Keratinocyte (primary cell): ENCODE results near the gene KCNC4. TPM values are rescaled to one million over a fixed set of nuclear protein-coding genes. Genes with fewer than 3 reads are reported as not detected.

Experiments
- DNase-seq: peaks from one replicate; pipeline ENCODE4 v3.0.0-alpha.2; 2011; ENCODE audit warnings: low read depth, missing footprints, low spot score
- FAIRE-seq: peaks from 2 replicates; lab custom pipeline; 2011; peaks lifted over from hg19 to GRCh38; lab: Jason Lieb, UNC
- H2AFZ ChIP-seq: 2 replicates; pipeline ENCODE4 v1.6.0; 2012; ENCODE audit warnings: low read length, control low read depth, inconsistent platforms; ENCODE audit not compliant: control insufficient read depth
- H3K27ac ChIP-seq: 2 replicates; pipeline ENCODE4 v1.5.1; 2011; ENCODE audit warnings: low read length; ENCODE audit not compliant: control insufficient read depth, insufficient read depth
- H3K27me3 ChIP-seq: 3 replicates; pipeline ENCODE4 v1.6.0; 2011; ENCODE audit warnings: low read length; ENCODE audit not compliant: control insufficient read depth, insufficient read depth; ENCODE audit errors: extremely low read depth
- H3K36me3 ChIP-seq, 2 experiments: 2 replicates in 1 of 2; 3 replicates in 1 of 2; pipeline ENCODE4 v1.5.1; 2011; ENCODE audit warnings: low read length in 2 of 2, mild to moderate bottlenecking in 1 of 2; ENCODE audit not compliant: control insufficient read depth in 2 of 2, insufficient read depth in 2 of 2; ENCODE audit errors: extremely low read depth in 1 of 2
- H3K4me1 ChIP-seq: 3 replicates; pipeline ENCODE4 v1.5.1; 2011; ENCODE audit warnings: low read length; ENCODE audit not compliant: control insufficient read depth, insufficient read depth; ENCODE audit errors: extremely low read depth
- H3K4me2 ChIP-seq: 3 replicates; pipeline ENCODE4 v1.6.0; 2011; ENCODE audit warnings: low read depth, low read length; ENCODE audit not compliant: control insufficient read depth, insufficient read depth; ENCODE audit errors: extremely low read depth
- H3K4me3 ChIP-seq, 3 experiments: fragments of 200-600 bp in 1 of 3; sonication (generic) in 1 of 3; 2 replicates in 2 of 3; 3 replicates in 1 of 3; pipeline ENCODE4 v1.5.1; 2011 to 2016; ENCODE audit warnings: low read length in 3 of 3, mild to moderate bottlenecking in 3 of 3, control low read depth in 2 of 3, inconsistent platforms in 1 of 3, low read depth in 1 of 3, mixed read lengths in 1 of 3, mixed run types in 1 of 3, moderate library complexity in 1 of 3; ENCODE audit not compliant: control insufficient read depth in 2 of 3, insufficient read depth in 2 of 3; ENCODE audit errors: extremely low read depth in 1 of 3
- H3K79me2 ChIP-seq: 2 replicates; pipeline ENCODE4 v1.6.0; 2012; ENCODE audit warnings: low read length; ENCODE audit not compliant: control insufficient read depth, insufficient read depth
- H3K9ac ChIP-seq: 3 replicates; pipeline ENCODE4 v1.6.0; 2011; ENCODE audit warnings: low read length; ENCODE audit not compliant: control insufficient read depth, insufficient read depth; ENCODE audit errors: extremely low read depth
- H3K9me1 ChIP-seq: 3 replicates; pipeline ENCODE4 v1.6.0; 2011; ENCODE audit warnings: low read length; ENCODE audit not compliant: control insufficient read depth, insufficient read depth; ENCODE audit errors: extremely low read depth
- H3K9me3 ChIP-seq: 2 replicates; pipeline ENCODE4 v1.5.1; 2012; ENCODE audit warnings: low read depth, low read length; ENCODE audit not compliant: control insufficient read depth
- H4K20me1 ChIP-seq: 3 replicates; pipeline ENCODE4 v1.6.0; 2011; ENCODE audit warnings: low read length; ENCODE audit not compliant: control insufficient read depth, insufficient read depth; ENCODE audit errors: extremely low read depth
- EZH2 ChIP-seq: IDR thresholded peaks from one replicate; pipeline ENCODE4 v1.6.1; 2012; ENCODE audit warnings: inconsistent platforms, mild to moderate bottlenecking, low read length, moderate library complexity
- dilution Hi-C: fragments of 300-500 bp; cut with MboI; formaldehyde crosslinking; loops from one replicate; pipeline ENCODE4 v1.7.0; 2020; ENCODE audit warnings: low sequenced_read_pairs; ENCODE audit not compliant: extremely low pct_ligation_motif_present
- polyA plus RNA-seq, 5 experiments: library from polyadenylated mRNA; depleted of rRNA in 3 of 5; stranded (reverse) in 3 of 5; stranded (forward) in 1 of 5; unstranded in 1 of 5; fragments of >200 nt; gene quantifications; 1 replicate in 1 of 5; 2 replicates in 3 of 5; 3 replicates in 1 of 5; pipeline versions ENCODE4 v1.2.1 to v1.2.3, GENCODE V29; 2011 to 2012; ENCODE audit warnings: missing spikeins in 2 of 5, low read depth in 1 of 5, low replicate concordance in 1 of 5
- TF ChIP-seq, protein P1 (sequence below), 3 experiments: IDR thresholded peaks in 1 of 3; conservative IDR thresholded peaks in 1 of 3; optimal IDR thresholded peaks in 1 of 3; 2 replicates in 2 of 3; 3 replicates in 1 of 3; pipeline versions ENCODE3 to v1.5.1; 2011; ENCODE audit warnings: low read length in 3 of 3, mild to moderate bottlenecking in 3 of 3, moderate library complexity in 2 of 3, control low read depth in 1 of 3, inconsistent platforms in 1 of 3; ENCODE audit not compliant: insufficient read depth in 2 of 3; ENCODE audit errors: extremely low read depth in 1 of 3

KCNC4 gene
- polyA plus RNA-seq, 1 donor (not counting 4 experiments of a cell fraction or from before 2014, with no cell fraction given) = 1.3 TPM

DNA sequence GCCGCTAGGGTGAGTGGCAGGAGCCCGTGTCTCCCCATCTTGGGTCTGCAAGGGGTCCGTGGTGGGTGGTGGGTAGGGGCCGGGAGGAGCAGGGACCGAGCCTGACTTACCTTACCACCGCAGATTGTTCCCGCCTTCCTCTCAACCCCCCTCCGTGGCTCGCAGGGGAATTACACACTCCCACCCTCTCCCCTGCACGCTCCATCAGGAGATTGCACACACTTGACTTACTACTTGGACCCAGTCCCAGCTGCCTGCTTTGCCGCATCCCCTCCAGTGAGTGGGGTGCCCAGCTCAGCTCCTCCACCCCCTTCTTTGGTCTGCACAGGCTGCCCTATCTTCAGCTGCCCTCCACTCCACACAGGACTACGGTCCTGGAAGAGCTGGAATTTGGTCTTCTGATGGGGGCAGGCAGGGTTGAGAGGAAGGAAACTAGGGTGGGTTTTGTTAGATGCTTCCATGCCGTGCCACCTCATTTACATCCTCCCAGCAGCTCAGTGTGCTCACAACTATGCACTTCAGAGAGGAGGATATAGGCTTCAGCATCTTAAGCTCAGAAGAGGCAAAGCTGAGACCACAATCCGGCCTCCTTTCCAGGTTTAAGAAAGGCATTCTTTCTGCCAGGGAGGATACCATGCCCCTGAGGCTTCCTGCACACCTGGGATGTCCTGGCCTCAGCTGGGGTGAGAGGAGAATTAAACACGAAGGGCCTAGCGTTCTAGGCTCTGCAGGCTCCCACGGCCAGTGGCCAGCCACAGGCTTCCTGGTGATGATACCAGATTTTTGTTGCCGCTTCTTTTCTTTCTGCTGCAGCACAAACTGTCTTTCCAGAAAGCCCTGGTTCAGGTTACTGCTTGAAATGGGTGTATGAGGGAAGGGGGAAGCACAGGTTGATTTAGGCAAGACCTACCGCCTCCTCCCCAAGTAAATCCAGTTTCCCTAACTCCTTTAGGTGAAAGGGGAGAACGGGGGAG is 2.3 kb downstream of the KCNC4 start:
- Histone ChIP-seq H3K4me1 (peaks cover 10% of the 10 kb centered on the region), H3K4me3 (peak overlapping the region in 2 of 3 experiments; percentile 3 to 51), H3K9me1 (no peaks in the 10 kb centered on the region), H3K27ac (no peak overlapping the region), H3K4me2 (peak overlapping the region; percentile 12), H2AFZ (no peak overlapping the region), H3K27me3 (no peaks in the 10 kb centered on the region), H3K79me2 (no peaks in the 10 kb centered on the region), H3K9me3 (no peaks in the 10 kb centered on the region), H3K36me3 (no peaks in the 10 kb centered on the region), H3K9ac (no peak overlapping the region), H4K20me1 (no peaks in the 10 kb centered on the region)
- no peak for TF ChIP-seq EZH2
- TF ChIP-seq, protein P1, sequence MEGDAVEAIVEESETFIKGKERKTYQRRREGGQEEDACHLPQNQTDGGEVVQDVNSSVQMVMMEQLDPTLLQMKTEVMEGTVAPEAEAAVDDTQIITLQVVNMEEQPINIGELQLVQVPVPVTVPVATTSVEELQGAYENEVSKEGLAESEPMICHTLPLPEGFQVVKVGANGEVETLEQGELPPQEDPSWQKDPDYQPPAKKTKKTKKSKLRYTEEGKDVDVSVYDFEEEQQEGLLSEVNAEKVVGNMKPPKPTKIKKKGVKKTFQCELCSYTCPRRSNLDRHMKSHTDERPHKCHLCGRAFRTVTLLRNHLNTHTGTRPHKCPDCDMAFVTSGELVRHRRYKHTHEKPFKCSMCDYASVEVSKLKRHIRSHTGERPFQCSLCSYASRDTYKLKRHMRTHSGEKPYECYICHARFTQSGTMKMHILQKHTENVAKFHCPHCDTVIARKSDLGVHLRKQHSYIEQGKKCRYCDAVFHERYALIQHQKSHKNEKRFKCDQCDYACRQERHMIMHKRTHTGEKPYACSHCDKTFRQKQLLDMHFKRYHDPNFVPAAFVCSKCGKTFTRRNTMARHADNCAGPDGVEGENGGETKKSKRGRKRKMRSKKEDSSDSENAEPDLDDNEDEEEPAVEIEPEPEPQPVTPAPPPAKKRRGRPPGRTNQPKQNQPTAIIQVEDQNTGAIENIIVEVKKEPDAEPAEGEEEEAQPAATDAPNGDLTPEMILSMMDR (optimal IDR thresholded peaks at IDR 0.05 in 1 of 3, IDR thresholded peaks at IDR 0.05 in 1 of 3, conservative IDR thresholded peaks at IDR 0.05 in 1 of 3; ENCODE audit: extremely low read depth in 1 of 3, insufficient read depth in 2 of 3, low read length in 3 of 3) = no peak
- no peak for FAIRE-seq
- no peak for DNase-seq
- dilution Hi-C loops = no loop called here

DNA sequence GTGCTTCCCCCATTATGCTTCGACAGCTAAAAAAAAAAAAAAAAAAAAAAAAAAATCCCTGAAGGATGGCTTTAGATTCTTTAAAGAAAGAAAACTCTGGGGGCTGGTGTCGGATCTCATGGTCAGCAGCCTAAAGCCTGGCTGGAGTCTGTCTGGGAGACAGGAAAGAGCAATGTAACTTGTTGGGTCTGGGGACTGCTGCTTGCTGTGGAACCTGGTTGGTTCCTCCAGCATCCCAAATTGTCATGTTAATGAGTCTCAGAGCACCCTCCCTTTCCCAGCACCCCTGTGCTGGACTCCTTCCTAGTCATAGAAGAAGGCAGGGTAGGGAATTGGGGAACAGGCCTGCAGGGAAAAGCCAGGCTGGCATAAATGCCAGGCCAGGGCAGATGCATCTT is 3.0 kb downstream of the KCNC4 start:
- no peak overlapping the region for H3K27ac ChIP-seq
- no peak overlapping the region for H3K4me3 ChIP-seq
- no peaks in the 10 kb centered on the region for H3K9me1 ChIP-seq
- no peaks in the 10 kb centered on the region for H3K27me3 ChIP-seq
- TF ChIP-seq EZH2 = no peak
- TF ChIP-seq, protein P1 (optimal IDR thresholded peaks at IDR 0.05 in 1 of 3, IDR thresholded peaks at IDR 0.05 in 1 of 3, conservative IDR thresholded peaks at IDR 0.05 in 1 of 3; ENCODE audit: extremely low read depth in 1 of 3, insufficient read depth in 2 of 3, low read length in 3 of 3) = no peak
- peaks cover 10% of the 10 kb centered on the region for H3K4me1 ChIP-seq
- H3K4me2 ChIP-seq = no peak overlapping the region
- H3K9me3 ChIP-seq = no peaks in the 10 kb centered on the region
- FAIRE-seq (no peak), DNase-seq (no peak)
- no peak overlapping the region for H3K9ac ChIP-seq
- H2AFZ ChIP-seq = no peak overlapping the region
- dilution Hi-C loops = no loop called here
- no peaks in the 10 kb centered on the region for H4K20me1 ChIP-seq
- no peaks in the 10 kb centered on the region for H3K36me3 ChIP-seq
- H3K79me2 ChIP-seq = no peaks in the 10 kb centered on the region
